H1 (cell line): ENCODE data around the gene IL22RA2. TPM values are rescaled to one million over a fixed set of nuclear protein-coding genes. Genes with fewer than 3 reads are reported as not detected.

Source experiments
- CHD7 ChIP-seq: fragments of 300-600 bp; sonication (generic); IDR thresholded peaks from 2 replicates; pipeline ENCODE4 v1.7.1; 2012; ENCODE audit warnings: low read length, moderate library complexity, mild to moderate bottlenecking, inconsistent platforms; ENCODE audit not compliant: insufficient replicate concordance
- GTF2F1 ChIP-seq: IDR thresholded peaks from 2 replicates; pipeline ENCODE4 v1.6.1; 2012; ENCODE audit warnings: low read depth, low read length, improper control_type of control experiment, borderline replicate concordance
- polyA plus RNA-seq, 7 experiments: library from polyadenylated mRNA; depleted of rRNA in 3 of 7; stranded (reverse) in 5 of 7; unstranded in 2 of 7; fragments of >200 nt in 5 of 7; fragments of 200-250 nt in 2 of 7; gene quantifications; 1 replicate in 5 of 7; 2 replicates in 1 of 7; 4 replicates in 1 of 7; pipeline versions ENCODE4 v1.2.1 to v1.2.3, GENCODE V29; 2011 to 2013; ENCODE audit warnings: missing spikeins in 2 of 7, mixed read lengths in 2 of 7
- total RNA-seq: library from RNA; stranded (reverse); fragmentation: NEBNext Ultra II Directional; extraction: Animal tissue kit (Norgen Biotek cat#: 25700); gene quantifications from 2 replicates; pipeline ENCODE4 v1.2.1, GENCODE V29; 2021

The IL22RA2 gene
- total and polyA plus RNA-seq, 2 of the 8 experiments (the other 6 are each of a cell fraction or from before 2014, with no cell fraction given) = not detected

- TF ChIP-seq GTF2F1 (no peak), CHD7 (no peak)
These were observed 52.7 kb downstream of the IL22RA2 start (continued) for GRCh38 chr6:137120748-137121147.
